Measurements from ENCODE around the gene CREB3L1. TPM values are rescaled to one million over a fixed set of nuclear protein-coding genes. Genes with fewer than 3 reads are reported as not detected.

CREB3L1 gene, protein sequence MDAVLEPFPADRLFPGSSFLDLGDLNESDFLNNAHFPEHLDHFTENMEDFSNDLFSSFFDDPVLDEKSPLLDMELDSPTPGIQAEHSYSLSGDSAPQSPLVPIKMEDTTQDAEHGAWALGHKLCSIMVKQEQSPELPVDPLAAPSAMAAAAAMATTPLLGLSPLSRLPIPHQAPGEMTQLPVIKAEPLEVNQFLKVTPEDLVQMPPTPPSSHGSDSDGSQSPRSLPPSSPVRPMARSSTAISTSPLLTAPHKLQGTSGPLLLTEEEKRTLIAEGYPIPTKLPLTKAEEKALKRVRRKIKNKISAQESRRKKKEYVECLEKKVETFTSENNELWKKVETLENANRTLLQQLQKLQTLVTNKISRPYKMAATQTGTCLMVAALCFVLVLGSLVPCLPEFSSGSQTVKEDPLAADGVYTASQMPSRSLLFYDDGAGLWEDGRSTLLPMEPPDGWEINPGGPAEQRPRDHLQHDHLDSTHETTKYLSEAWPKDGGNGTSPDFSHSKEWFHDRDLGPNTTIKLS
- 10 to 100 TPM; 19.9 to 66.8 (median 38.7) TPM for total RNA-seq

- H3K9me3 ChIP-seq, result no peaks in the 10 kb centered on the region
Observed at GRCh38 chr11:46277622-46278386, at the start of gene CREB3L1. Gene CREB3L1 (plus strand): TSS chr11:46277662. CDS start chr11:46278112, 450 bp downstream.

GRCh38 chr11:46229230-46229629 is 48.2 kb upstream of the CREB3L1 start:
- no peaks in the 10 kb centered on the region for H3K9me3 ChIP-seq
- WGBS, 2 donors, result 77 to 83% methylated on average over 13 of the region's 13 CpGs
- no peak for DNase-seq

More at GRCh38 chr11:46277622-46278386, at the start of gene CREB3L1:
- WGBS, 2 donors, result 0 to 1% methylated on average over 9 to 45 of the region's 61 CpGs
- Histone ChIP-seq H3K4me3 (peak within 1 kb of the TSS; percentile 11 to 77 (median 67)), H3K36me3 (no peaks in the 10 kb centered on the region), H3K4me1 (peaks cover 37 to 79% (median 63%) of the 10 kb centered on the region in 4 donors), H3K27me3 (peaks cover 0 to 15% (median 6%) of the 10 kb centered on the region in 4 donors), H3K27ac (peak within 1 kb of the TSS; percentile 62 to 90 (median 80))
- peak; percentile 78 to 88 for DNase-seq
- peak in 1 of 2 donors; percentile 33 for ATAC-seq (ENCODE audit: low FRiP score in 2 of 2)
- TF ChIP-seq POLR2AphosphoS5 (IDR thresholded peaks at IDR 0.05) (peak in 1 of 2 donors; percentile 59), EP300 (IDR thresholded peaks at IDR 0.05) (no peak), CTCF (IDR thresholded peaks at IDR 0.05) (peak in 1 of 6 experiments; percentile 1), POLR2A (IDR thresholded peaks at IDR 0.05) (peak in 1 of 4 donors; percentile 79)

DNA sequence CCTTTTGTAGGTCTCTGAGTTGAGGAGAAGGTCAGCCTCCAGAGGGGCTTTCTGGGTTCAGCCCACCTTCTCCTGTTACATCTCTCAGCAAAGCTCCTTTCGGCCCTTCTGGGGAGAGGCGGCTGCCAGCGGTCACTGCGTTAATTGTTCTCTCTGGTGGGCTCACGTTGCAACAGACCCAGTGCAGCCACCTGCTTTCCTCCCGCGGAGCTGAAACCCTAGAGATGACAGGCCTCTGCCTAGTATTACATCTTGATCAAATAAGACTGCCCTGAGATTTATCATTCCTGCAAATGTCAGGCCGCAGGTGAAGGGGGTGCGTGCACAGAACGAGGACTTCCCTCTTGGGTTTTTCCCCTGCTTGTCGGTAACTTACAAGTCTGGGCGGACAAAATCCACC is 43.2 kb upstream of the CREB3L1 start:
- TF ChIP-seq CTCF (IDR thresholded peaks at IDR 0.05), result no peak
- 76 to 92% methylated on average over 5 to 12 of the region's 12 CpGs for WGBS, 2 donors

More at GRCh38 chr11:46229230-46229629, 48.2 kb upstream of the CREB3L1 start:
- no peak for TF ChIP-seq EP300 (IDR thresholded peaks at IDR 0.05)
- TF ChIP-seq CTCF (IDR thresholded peaks at IDR 0.05), result no peak
- no peak for TF ChIP-seq POLR2A (IDR thresholded peaks at IDR 0.05)
- no peak for TF ChIP-seq POLR2AphosphoS5 (IDR thresholded peaks at IDR 0.05)
- no peak overlapping the region for H3K27ac ChIP-seq
- H3K4me1 ChIP-seq, result no peaks in the 10 kb centered on the region
- no peaks in the 10 kb centered on the region for H3K27me3 ChIP-seq
- ATAC-seq (ENCODE audit: low FRiP score in 2 of 2), result no peak
- no peak overlapping the region for H3K4me3 ChIP-seq
- no peaks in the 10 kb centered on the region for H3K36me3 ChIP-seq

DNA sequence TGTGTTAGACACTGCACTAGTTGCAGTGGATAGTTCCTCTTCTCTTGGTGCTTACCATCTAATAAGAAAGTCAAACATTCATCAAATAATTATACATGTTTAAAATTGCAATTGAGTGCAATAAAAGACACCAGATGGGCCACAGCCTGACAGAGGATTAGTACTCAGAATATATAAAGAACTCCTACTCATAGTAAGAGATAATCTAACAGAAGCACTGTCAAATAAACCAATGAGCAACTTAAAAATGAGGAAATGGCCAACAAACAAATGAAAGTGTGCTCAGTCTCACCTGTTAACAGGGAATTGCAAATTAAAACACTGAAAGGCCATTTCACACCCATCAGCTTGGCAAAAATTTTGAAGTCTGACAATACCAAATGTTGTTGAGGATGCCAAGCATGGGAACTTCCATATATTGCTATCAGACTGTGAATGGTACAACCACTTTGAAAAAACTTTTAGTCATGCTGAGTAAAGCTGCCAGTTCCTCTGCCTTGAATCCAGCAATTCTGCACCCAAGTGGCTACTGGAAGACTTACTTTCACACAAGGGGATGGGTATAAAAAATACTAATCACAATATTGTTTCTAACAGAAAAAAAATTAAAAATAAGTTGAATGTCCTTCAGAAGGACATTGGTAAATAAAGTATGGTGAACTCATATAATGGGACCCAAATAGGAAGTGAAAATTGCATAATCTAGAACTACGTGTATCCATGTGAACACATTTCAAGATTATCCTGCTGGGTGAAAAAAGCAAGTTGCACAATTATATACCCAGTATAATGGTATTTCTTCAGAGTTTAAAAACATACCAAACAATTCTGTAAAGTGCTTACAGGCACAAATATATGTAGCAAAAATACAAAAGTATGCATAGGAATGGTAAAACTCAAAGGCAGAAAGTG is 41.4 kb upstream of the CREB3L1 start:
- Histone ChIP-seq H3K27ac (peak overlapping the region; percentile 52 to 90 (median 87)), H3K4me3 (no peak overlapping the region), H3K4me1 (peaks cover 24 to 34% (median 31%) of the 10 kb centered on the region in 4 donors), H3K36me3 (no peaks in the 10 kb centered on the region), H3K9me3 (no peaks in the 10 kb centered on the region), H3K27me3 (no peaks in the 10 kb centered on the region)
- ATAC-seq (ENCODE audit: low FRiP score in 2 of 2) (no peak), DNase-seq (no peak)
- WGBS, 2 donors, result 25 to 42% methylated on average over 1 of the region's 1 CpG
- TF ChIP-seq CTCF (IDR thresholded peaks at IDR 0.05), result no peak
- peak in 1 of 2 donors; percentile 45 for TF ChIP-seq POLR2AphosphoS5 (IDR thresholded peaks at IDR 0.05)
- no peak for TF ChIP-seq POLR2A (IDR thresholded peaks at IDR 0.05)
- peak in 1 of 4 donors; percentile 29 for TF ChIP-seq EP300 (IDR thresholded peaks at IDR 0.05)

More for the DNA sequence above, 43.2 kb upstream of the CREB3L1 start:
- H3K27ac ChIP-seq, result no peak overlapping the region
- no peaks in the 10 kb centered on the region for H3K9me3 ChIP-seq
- peaks cover 21 to 29% (median 25%) of the 10 kb centered on the region in 4 donors for H3K4me1 ChIP-seq
- DNase-seq (no peak), ATAC-seq (ENCODE audit: low FRiP score in 2 of 2) (no peak)
- no peak overlapping the region for H3K4me3 ChIP-seq
- H3K27me3 ChIP-seq, result no peaks in the 10 kb centered on the region
- H3K36me3 ChIP-seq, result no peaks in the 10 kb centered on the region

Data from upper lobe of left lung (tissue), 6 donors.